HG03520 (cell line): ENCODE results near the gene FOXD3.

Experiments used
- ATAC-seq: cut with Tn5 transposase; IDR thresholded peaks from one replicate; pipeline ENCODE4 v1.9.1; 2021; ENCODE audit warnings: mild to moderate bottlenecking, moderate library complexity; ENCODE audit not compliant: unreplicated experiment

FOXD3 gene

DNA sequence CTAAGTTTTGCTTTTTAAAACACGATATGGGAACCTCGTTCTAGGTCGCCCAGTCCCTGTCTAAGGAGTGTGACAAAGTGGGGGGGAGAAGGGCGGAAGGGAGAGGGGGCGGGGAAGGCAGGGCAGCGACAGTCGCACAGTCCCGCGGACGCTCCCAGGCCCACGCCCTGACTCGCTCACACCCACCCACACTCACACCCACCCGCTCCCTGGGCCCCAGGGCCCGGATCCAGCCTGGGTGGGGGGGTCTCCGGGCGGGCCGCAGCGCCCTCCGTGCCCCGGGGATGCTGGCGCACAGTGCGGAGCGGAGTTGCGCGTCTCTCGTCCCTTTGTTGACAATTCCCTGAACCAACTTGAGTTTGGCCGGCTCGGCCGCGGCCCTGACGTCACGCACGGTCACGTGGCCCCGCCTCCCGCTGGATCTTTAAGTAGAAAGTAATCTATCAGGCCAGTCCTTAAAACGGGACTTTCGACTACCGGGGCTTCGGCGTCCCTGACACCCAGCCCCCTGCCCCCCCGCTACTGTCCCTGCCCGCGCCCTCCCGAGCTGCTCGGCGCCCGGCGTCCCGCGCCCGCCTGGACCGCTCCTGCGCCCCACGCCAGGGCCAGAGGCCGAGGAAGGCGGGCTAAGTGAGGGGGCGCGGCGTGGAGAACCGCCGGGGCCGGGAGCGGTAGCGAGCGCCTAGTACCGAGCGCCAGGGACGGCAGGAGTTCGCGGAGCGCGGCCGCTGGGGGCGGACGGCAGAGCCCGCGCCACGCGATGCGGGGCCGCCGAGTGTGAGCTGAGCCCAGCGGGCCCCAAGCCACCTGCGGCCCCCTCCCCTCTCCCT, at the start of gene FOXD3:
FOXD3 (plus strand) TSS at position 454 of the 830 bp plus-strand sequence. CDS start 492 bp downstream, outside the sequence.
- ATAC-seq: peak; percentile 43

DNA sequence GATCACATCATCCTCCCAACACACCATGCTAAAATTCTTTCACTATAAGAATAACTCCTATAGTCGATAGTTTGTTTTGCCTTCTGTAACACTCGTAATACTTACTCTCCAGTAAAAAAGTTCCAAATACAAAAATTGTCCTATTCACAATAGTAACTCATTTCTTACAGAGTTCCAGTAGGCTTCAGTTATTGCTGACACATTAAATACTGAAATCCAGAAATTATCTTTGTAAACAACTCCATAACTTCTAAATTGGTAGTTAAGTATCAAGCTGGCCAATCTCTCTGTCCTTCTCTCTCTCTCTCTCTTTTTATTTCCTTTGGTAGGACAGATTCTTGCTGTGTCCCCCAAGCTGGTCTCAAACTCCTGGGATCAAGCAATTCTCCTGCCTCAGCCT, 49.6 kb upstream of the FOXD3 start:
- ATAC-seq: no peak

DNA sequence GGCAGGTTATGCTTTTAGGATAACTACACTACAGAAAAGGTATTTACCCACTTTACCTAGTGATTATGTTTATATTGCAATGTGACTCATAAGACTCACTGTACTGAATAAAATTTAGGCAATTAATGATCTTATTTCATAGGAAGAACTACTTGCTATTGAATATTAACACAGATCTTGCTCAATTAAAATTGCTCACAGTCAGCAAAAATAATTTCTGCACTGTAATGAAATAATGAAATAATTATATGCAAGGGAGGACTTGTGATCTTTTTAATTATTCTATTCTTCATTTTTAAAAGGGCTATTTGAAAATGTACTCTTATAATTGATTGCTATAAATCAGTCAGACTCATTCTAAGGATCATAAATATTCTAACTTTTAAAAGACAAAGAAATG, 48.0 kb upstream of the FOXD3 start:
- no peak for ATAC-seq

DNA sequence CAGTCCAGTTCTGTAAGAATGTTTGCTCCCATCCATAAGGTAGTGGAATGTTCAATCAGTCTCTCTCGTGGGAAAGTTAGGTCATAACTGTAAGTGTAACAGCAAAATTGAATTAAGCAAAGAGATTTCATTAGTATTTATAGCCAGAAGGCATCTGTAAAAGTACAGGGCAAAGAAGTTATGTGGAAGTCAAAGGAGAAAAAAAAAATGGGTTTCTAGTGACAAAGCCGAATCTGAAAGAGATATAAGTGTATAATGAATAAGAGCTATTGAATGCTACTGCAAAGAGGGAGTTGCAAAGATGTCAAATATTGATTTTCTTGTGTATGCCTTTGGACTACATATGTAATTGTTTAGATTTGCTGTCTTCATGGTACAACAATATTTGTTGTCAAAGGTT, 47.4 kb upstream of the FOXD3 start:
- no peak for ATAC-seq

DNA sequence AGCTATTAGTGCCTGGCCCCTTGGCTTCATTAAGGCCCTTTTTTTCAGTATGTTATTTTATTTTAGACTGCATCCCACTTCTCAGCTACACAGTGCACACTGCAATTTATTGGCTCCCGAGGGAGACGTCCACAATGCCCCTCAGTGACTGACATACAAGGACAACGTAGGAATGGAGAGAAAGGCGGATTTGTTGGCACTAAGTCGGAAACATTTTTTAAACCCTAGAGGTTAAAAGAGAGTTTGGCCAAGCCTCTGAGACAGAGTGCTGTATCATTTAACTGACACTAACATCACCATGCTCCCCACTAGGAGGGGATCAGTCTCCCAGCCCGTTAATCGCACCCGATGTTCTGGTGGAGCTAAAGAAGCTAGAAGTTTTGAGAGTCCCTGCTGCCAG, 45.7 kb upstream of the FOXD3 start:
- ATAC-seq: no peak

DNA sequence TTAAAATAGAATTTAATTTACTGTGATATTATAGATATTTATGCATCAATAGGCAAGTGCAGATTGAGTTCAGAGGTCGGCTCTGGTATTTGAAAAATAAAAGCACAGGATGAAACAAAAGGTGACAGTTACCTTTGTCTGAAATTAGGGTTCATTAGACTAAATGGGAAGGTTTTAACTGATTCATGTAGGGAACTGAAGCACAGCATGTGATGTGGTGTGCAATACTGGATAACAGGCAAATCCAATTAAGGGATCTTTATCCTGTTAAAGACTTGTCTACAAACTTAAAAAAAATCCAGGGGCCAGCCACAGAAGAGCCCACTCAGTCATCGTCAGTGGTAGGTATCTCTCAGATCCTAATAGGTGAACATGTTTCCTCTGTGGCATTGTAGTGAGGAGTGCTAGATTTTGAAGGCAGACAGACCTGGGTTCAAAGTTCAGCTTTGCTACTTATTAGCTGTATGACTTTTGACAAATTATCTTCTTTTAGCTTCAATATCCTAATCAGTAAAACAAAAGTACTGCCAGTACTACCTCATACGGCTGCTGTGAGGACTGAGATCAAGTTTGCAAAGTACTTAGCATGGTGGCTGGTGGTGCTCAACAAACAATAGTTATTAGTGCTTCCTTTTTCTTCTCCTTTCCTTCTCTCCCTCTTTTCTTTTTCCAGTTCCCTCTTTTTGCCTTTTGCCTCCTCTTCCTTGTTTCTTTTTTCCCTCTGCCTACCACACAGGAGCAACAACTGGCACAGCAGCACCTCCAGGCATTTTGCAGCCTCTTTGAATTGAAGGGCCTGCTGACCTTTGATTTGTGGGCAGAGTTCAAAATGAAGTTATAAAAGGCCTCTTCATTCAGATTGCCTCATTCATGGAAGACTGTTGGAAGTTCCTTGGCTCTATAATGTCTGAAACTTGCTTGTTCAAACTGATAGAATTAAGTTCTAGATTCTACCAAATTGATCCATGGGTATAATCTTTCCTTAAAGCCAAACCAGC, 44.9 kb upstream of the FOXD3 start:
- ATAC-seq: no peak

DNA sequence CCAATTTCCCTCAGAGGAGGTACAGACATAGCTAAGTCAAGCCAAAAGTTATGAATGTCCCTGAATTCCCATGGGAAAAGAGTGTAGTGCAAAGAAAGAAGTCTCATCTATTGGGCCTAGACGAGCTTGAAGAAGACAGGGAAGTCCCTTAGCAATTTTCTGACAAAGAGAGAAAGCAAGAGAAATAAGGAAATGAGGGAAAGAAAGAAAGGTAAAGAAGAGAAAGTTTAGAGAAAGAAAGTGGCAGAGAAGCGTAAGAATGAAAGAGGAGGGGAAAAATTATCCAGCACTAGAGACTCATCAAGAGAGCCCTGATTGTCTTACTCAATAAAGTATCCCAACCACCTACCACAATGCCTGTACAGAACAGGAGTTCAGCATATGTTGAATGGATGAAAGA, 40.6 kb upstream of the FOXD3 start:
- ATAC-seq: no peak

DNA sequence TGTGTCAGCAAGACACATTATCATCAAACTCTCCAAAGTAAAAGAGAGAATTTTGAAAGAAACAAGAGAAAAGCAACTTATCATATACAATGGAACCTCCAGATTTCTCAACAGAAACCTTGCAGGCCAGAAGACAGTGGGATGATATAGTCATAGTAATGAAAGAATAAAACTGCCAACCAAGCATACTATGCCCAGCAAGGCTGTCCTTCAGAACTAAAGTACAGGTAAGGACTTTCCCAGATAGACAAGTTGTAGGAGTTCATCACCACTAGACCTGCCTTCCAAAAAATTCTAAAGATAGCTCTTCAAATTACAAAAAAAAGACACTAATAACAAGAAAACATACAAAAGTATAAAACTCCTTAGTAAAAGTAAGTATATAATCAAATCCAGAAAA, 33.2 kb upstream of the FOXD3 start:
- ATAC-seq: no peak

DNA sequence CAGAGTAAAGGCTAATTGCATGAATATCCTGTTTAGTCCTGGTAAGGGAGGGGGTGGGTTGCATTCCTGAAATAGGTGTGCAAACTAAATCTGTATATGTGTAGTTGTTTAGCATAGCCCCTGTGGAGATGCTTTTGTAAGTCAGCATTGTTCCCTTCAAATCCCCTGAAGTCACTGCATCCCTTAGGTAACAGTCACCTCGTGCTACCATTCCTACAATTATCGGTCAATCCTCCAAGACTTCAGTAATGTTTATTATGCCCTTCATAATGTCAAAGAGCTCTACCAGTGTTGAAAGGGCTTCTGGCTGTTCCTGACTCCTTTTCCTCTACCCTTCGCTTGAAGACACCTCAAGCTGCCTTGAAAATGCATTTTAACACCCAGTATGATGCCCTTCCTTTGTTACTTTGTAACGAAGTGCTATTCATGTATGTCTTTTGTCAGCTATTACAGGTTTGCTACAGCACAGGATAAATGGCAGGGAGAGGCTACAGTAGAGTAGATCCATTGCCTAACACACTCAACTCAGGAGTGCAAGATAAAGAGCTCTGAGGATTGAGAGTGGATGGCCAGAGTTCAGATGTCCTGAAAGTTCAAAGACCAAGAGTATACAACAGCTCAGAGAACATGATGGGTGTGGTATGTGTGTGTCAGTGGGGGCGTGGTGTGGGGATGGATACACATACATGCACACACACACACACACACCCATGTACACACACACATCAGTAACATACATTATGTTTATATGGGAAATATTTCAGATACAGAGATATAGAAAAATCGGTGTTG, 27.4 kb upstream of the FOXD3 start:
- ATAC-seq: no peak

DNA sequence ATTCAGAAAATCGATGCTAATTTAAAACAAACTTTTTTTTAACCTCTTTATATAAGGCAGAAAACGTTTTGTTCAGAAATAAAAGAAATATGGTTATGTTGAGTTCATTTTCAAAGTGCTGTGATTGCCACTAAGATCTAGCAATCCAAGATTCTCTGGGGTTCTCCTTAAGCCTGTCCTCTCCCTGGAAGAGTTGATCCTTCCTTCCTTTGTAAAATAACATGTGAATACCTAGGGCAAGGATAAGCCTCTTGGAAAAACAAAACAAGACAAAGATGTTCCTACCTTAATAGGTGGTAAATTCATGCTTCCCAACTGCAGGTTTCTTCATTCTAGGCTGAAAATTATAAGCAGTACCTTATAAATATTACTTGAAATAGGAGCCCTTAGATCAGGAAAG, 18.0 kb upstream of the FOXD3 start:
- ATAC-seq: no peak

DNA sequence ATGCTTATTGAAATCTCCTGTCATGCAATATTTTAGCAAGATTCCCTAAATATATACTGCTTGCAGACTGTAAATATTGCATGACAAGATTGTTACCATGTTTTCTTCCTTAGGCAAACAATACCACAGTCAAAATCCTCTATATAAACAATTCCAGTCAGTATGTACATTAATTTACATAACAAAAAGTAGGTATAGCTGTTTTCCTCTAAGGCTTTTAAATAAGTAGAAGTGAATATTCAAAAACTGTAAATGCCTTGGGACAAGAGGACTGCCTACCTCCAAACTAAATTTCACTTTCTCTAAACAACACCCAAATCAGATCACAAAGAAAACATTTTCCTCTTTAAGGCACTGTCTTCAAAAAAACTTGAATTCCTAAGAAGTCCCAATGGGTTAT, 17.3 kb upstream of the FOXD3 start:
- ATAC-seq: no peak

DNA sequence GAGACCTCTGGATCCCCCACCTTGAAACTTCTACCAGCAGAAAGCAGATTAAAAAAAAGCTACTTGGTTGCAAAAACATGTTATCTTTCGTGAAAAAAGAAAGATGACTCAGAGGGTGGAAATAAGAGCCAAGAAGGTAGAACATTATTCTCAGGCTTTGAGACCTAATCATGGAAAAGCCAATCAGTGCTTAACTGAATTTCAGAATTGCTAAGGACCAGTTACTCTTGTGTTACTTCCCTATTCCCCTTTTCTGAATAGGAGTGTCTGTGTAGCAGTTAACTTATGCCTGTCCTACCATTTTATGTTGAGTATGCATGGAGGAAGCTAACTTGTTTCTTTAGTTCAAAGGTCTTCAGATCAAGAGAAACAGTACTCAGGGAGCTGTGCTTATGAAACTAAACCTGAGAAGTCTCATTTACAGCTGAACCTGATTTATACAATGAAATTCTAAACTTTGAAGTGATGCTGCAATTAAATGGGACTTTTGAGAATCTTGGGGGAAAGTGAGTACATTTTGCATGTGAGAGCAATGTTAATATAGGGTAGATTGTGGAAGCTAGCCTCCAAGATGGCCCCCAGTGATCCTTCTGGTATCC, 15.1 kb upstream of the FOXD3 start:
- no peak for ATAC-seq

DNA sequence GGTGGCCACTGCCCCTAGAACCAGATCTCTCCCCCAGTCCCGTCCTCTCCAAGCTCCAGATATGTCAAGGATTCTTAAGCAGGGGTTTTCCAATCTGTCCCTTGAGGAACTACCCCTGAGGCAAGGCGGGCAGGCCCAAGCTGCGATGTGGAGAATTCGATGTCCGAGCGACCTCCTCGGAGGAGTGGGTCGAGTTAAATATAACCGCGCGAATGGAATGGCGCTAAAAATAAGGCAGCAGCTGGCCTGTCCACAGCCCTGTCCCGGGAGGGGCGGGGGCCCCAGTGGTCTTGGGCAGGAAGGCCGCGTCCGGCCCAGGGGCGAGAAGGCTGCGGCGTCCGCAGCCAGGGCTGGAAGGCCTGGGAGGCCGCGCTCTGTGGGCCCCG, 5.8 kb upstream of the FOXD3 start:
- no peak for ATAC-seq

DNA sequence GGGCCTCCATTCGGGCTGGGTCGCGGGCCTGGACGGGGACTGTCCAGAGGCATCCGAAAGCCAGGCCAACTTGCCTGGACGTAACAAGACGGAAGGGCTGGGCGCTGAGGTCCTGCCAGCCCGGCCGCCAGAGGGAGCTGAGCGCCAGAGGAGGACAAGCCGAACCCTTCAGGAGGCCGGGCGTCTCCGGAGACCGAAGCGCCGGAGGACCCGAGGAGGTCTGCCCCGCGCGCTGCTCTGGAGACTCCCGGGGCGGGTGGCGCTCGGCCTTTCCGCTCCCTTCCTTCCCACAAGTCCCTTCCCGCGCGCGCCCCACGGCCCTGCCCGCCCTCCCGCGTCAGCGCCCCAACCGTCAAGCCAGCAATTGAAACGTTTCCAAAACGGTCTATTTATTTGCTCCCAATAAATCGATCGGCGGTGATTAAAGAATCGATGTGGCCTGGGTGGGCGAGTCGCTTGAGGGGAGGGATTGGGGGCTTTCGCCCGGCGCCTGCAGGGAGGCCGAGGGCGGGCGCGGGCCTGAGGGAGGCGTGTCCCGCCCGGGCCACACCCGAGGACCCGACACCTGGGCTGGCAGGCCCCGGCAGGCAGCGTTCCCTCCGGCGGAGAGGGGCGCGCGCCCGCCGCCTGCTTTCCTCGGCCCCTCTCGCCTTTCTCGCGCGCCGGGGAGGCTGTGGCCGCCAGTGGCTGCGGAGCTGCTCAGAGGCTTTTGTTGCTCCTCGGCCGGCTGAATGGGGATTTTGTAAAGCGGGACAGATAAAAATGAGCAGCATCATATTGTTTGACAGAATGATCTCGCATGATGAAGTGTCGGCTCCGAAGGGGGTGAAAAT, 5.2 kb upstream of the FOXD3 start:
- ATAC-seq: peak; percentile 69

DNA sequence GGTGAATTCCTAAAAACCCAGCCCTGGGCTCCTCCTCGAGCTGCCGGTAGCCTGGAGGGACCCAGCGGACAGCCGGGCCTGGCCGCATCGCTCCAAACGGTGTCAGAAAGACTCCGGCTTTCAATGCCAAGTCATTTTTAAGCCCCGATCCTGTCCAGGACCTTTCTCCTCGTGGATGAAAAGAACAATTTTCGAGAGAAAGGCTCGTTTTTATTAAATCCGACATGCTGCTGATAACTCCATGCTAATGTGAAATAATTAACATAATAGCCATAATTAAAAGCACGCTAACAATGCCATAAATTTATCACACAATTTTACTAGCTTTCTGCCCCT, 4.6 kb upstream of the FOXD3 start:
- ATAC-seq: no peak

DNA sequence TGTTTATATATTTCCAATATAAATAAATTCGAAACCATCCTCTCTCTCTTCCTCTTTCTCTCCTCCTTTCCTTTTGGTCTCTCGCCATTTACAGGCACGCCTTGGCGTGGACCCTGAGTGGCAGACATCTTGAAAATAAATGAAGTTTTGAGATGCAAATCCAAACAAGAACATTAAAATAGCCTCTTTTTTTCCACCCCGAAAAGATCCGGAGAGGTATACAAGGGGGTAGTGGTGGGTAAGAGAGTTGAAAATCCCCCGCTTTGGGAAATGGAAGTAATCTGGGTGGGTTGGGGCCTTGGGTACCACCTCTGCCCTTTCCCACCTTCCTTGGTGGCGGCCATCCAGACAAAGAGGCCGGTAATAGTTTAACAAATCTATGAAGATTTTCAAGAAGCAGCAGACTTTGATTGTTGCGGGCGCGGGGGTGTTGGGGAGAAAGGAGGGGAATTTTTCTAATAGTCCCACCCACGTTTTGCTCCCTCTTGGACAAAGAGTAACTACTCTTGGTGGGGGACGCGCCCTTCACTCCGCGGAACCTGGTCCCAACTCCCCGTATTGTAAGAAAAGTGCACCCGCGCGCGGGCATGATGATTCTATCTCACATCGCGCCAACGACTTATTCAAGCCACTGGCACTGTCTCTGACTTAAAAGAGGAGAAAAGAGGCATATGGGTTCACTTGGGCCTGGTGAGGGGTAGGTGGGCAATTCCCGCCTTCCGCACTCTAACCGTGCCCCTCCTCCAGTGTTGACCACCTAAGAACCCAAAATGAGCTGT, 4.0 kb upstream of the FOXD3 start:
- ATAC-seq: no peak

DNA sequence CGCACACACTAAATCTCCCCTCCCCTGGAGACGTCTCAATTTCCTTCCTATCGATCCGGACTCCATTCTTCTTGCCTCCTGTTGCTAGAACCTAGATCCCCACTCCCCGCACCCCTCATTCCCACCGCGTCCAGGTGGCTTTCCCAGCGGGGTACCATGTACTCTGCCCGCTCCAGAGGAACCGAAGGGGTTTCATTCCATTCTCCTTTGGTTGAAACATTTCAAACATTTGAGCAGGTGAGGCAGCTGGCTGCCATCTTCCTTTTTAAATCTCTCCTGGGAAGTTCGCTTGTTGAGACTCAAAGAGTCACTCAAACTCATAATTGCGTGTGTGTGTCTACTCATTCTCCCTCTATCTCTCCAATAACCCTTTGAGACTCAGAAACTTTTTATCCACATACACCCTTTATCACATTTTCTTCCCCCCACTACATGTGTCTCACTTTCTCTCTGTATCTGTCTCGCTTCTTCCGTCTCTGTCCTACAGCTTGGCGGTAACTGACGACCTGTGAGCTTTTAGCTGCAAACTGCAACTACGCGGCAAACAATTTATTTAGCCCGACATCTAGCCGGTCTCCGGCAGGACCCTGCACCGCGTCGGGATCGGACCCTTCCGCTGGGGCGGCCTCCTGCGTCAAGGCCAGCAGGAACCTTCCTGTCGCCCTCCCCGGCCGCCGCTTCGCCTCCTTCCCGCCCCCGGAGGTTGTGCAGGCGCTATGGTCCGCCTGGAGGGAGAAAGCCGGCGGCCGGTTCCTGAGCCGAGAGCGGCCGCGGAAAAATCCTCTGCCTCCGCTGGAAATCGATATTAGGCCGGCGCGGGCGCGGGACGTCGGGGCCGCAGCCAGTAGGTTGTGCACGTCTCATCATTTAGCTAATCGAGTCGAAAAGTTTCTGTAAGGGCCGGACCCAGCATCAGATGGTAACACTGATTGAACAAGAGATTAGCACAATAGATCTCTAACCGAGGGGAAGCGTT, 3.0 kb upstream of the FOXD3 start:
- ATAC-seq: no peak
